HG03025 (cell line): ENCODE results near the gene MTHFR.
A peak's percentile ranks its signal among the peaks of the same experiment; 100 is the strongest.
"Not testable (repeated sequence)": the region's sequence is repeated elsewhere in the genome, so short reads cannot be mapped to it uniquely, and the experiment has no call there.

Experiments
- ATAC-seq: cut with Tn5 transposase; IDR thresholded peaks from one replicate; pipeline ENCODE4 v1.9.1; 2021; ENCODE audit warnings: mild to moderate bottlenecking, moderate library complexity; ENCODE audit not compliant: unreplicated experiment, low FRiP score

MTHFR gene

DNA sequence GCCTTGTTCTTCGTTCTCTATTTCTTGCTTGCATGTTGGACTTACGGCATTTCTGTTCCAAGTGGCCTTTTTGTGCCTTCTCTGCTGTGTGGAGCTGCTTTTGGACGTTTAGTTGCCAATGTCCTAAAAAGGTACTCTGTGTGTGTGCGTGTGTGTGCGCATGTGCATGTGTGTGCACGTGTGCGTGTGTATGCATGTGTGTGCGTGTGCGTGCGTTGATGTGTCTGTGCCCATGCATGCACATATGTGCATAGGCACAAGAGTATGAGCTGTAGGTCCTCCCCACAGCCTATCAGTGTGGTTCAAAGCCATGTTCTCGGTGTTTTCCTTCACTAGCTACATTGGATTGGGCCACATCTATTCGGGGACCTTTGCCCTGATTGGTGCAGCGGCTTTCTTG is 28.1 kb upstream of the MTHFR start:
- ATAC-seq = no peak

GRCh38 chr1:11833497-11833896 is 27.7 kb upstream of the MTHFR start:
- no peak for ATAC-seq

- no peak for ATAC-seq
These were observed 26.4 kb upstream of the MTHFR start for GRCh38 chr1:11831945-11832725.

DNA sequence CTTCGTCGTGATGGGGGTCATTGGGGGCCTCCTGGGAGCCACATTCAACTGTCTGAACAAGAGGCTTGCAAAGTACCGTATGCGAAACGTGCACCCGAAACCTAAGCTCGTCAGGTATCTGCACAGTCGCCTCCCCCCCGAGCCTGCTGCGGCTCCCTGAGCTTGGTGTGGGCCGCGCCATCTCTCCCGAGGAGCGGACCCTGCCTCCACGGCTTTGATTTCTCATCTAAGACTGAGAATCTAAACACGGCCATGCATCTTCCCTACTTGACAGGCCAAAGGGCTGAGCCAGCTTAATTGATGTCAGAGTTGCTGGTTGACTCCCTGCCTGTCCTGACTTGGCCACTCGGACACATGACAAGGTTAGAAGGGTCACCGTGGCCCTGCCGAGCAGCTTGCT is 22.7 kb upstream of the MTHFR start:
- no peak for ATAC-seq

DNA sequence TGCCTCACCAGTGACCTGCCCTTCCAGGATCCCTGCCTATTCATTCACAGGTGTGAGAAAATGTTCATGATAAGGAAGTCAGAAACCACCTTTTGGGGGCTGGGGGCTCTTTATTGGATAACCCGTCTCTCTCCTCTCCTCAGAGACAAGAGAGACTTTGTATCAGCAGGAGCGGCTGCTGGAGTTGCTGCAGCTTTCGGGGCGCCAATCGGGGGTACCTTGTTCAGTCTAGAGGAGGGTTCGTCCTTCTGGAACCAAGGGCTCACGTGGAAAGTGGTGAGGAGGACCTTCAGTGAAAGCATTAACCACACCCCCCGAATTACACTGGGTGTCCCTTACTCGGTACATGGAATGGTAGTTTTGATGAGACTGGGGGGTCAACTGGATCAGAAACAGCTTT is 21.2 kb upstream of the MTHFR start:
- no peak for ATAC-seq

GRCh38 chr1:11825131-11825530 is 19.4 kb upstream of the MTHFR start:
- ATAC-seq = no peak

GRCh38 chr1:11823366-11824137 is 17.8 kb upstream of the MTHFR start:
- ATAC-seq = no peak

GRCh38 chr1:11822091-11822490 is 16.3 kb upstream of the MTHFR start:
- no peak for ATAC-seq

DNA sequence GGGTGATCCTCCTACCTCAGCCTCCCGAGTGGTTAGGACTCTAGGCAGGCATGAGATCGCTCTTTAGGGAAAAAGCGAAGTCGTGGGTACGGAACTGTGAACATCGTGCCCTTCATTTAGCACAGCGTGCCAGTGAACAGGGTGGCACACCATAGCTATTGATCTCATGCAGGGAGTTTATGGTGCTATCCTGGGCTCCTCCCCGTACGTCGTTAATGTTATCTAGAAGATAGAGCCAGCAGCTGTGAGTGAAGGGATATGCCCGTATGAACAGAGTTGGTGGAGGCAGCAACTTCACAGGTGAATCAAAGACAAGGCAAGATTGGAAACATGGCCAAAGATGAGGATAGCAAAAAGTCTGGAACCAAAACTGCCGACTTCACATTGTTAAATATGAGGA is 11.4 kb upstream of the MTHFR start:
- no peak for ATAC-seq

GRCh38 chr1:11813021-11813420 is 7.3 kb upstream of the MTHFR start:
- ATAC-seq = no peak

DNA sequence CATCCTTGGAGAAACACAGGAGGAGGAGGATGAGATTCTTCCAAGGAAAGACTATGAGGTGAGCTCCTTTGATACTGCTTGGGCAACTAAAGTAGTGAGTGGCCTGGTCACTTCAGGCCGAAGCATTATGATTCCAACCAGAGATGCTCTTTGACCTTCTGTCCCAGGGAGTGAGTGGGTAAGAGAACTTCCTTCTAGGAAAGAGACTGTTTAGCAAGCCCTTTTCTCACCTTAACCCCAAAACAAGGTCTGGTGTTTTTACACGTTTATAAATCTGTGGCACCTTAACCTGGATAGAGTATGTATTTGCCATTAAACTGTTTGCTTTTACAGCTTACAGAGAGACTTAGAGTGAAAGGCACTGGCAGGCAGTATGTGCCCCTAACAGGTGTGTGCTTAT is 1.4 kb upstream of the MTHFR start:
- ATAC-seq = no peak

DNA sequence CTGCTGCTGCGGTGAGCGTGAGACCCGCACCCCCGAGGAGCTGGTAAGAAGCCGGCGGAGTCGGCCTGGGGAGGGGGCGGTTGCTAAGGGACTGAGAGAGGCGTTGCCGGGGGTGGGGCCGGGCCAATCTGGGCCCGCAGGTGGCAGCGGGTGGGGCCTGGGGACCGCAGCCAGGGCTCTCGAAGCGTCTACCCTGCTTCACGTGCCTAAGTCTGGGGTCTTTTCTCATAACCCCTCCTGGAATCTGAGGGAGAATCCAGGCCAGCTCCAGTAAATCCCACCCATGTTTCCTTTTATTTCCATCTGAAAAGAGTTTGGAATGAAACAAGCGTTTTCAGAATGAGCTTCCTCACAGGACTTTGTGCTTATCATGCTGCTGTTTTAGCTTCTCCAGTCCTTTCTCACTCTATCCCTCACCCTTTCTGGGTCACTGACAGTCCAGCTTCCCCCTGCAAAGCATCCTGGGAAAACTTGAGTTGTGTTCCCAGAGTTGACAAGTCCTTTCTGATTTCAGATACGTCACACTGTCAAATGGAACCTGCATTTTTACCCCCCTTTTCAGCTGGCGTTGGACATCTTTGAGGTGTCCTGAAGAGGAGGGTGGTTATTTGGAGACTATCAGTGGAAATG is 658 bp upstream of the MTHFR start:
- ATAC-seq = peak; percentile 39

GRCh38 chr1:11804666-11805421 is 920 bp downstream of the MTHFR start:
- ATAC-seq = no peak

- ATAC-seq = not testable (repeated sequence)
These were observed 1.7 kb downstream of the MTHFR start for GRCh38 chr1:11803924-11804665.

GRCh38 chr1:11802973-11803885 is 2.5 kb downstream of the MTHFR start:
- ATAC-seq = no peak

DNA sequence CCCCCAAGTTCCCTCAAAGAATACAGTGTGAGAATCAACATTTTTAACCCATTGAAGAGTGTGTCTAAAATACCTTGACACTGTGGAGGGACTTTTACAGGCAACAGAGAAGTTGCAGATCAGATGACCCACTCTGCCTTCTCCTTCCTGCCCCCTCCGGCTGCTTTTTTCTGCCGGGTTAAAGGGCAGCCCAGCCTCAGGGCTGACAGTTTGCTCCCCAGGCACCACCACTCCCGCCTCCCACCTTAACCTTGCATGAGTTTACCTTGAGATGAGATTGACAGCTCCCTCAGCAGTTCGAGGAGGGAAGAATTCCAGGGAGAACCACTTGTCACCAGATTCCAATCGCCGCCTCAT is 3.2 kb downstream of the MTHFR start:
- no peak for ATAC-seq

DNA sequence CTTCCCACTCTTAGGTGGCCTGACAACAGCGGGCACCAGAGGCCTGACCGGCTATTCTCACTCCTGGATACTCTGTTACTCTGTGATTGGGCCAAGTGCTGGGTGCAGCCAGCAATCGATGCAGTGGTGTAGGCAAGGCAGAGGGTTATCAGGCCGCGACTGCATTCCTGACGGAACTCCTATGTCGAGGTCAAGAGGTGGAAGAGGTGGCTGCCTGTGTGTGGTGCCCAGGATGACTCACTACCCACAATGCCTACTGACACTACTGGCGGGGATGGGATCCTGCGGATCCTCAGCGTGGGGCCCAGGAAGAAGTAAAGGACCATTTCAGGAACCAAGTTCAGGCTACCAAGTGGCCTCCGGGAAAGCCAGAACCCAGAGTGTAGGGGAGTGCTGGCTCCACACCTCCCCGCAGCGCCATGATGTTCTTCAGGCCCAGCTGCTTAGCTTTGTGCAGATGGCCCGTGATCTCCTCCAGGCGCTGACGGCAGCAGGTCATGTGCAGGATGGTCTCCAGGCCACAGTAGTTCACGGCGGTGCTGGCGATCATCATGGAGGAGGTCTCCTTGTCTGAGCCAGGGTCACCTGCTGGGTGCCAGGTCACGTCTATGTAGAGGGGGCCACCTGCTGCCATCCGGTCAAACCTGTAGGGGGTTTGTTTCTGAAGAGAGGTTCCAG is 4.9 kb downstream of the MTHFR start:
- no peak for ATAC-seq

GRCh38 chr1:11800391-11800755 is 5.4 kb downstream of the MTHFR start:
- ATAC-seq = no peak

GRCh38 chr1:11799896-11800295 is 5.9 kb downstream of the MTHFR start:
- no peak for ATAC-seq
